Activated CD8-positive, alpha-beta T cell treated with anti-CD3 and anti-CD28 coated beads for 36 hours (primary cell): Measurements from ENCODE around the gene PADI4. TPM values are rescaled to one million over a fixed set of nuclear protein-coding genes. Genes with fewer than 3 reads are reported as not detected.

Source experiments
- ATAC-seq: fragments of 200-7000 bp; cut with Tn5 transposase; one replicate; pipeline ENCODE4 v1.10.0; 2021; ENCODE audit warnings: mild to moderate bottlenecking, moderate library complexity
- CTCF ChIA-PET: fragments of 350-600 bp; sonication (Branson Sonifier 250); formaldehyde crosslinking; loops from one replicate; lab custom pipeline; 2021; ENCODE audit warnings: antibody characterized with exemption; lab: Charles Lee
- POLR2A ChIA-PET: fragments of 350-600 bp; sonication (Branson Sonifier 250); formaldehyde crosslinking; loops from one replicate; lab custom pipeline; 2021; ENCODE audit warnings: antibody characterized with exemption; lab: Charles Lee
- DNase-seq: peaks from one replicate; pipeline ENCODE4 v3.0.0-alpha.2; 2020
- H3K27ac Mint-ChIP-seq: one replicate; pipeline ENCODE4 v1.8.0; 2021; ENCODE audit warnings: mild to moderate bottlenecking, mixed read lengths
- H3K27me3 Mint-ChIP-seq: one replicate; pipeline ENCODE4 v1.8.0; 2021; ENCODE audit warnings: mixed read lengths
- H3K36me3 Mint-ChIP-seq: one replicate; pipeline ENCODE4 v1.8.0; 2021; ENCODE audit warnings: low read depth, mixed read lengths
- H3K4me1 Mint-ChIP-seq: one replicate; pipeline ENCODE4 v1.8.0; 2021; ENCODE audit warnings: low read depth, mixed read lengths
- H3K4me3 Mint-ChIP-seq: one replicate; pipeline ENCODE4 v1.8.0; 2021; ENCODE audit warnings: mild to moderate bottlenecking, moderate library complexity, mixed read lengths
- H3K9me3 Mint-ChIP-seq: one replicate; pipeline ENCODE4 v1.8.0; 2021; ENCODE audit warnings: mixed read lengths
- CTCF ChIP-seq: fragments of 200-600 bp; IDR thresholded peaks from one replicate; pipeline ENCODE4 v1.8.0; 2022; ENCODE audit warnings: antibody characterized with exemption, mild to moderate bottlenecking
- intact Hi-C: fragments of 100-400 bp; cut with micrococcal nuclease; formaldehyde crosslinking; loops from one replicate; pipeline ENCODE4 v1.10.0; 2022
- total RNA-seq, 2 experiments: library from RNA; stranded (reverse); gene quantifications; one replicate each; pipeline ENCODE4 v1.2.3, GENCODE V29; 2021

The PADI4 gene
- total RNA-seq, 2 experiments from 2014 or later: 1.6 to 1.8 TPM

DNA sequence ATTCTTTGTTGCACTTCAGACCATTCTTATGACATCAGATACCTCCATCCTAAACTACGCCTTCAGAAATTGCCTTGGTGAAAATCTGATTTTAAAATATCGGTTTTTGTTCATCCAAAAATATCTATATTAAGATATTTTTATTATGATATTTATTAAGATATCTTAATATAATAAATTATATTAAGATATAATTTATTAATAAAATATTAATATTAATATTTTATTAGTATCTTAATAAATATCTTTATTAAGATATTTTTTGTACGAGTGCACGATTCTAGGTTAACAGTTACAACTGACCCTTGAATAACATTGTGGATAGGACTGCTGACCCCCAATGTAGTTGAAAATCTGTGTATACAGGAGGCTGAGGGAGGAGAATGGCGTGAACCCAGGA is 20.9 kb downstream of the PADI4 start:
- no peak for TF ChIP-seq CTCF
- H3K4me1 Mint-ChIP-seq: no peaks in the 10 kb centered on the region
- H3K9me3 Mint-ChIP-seq: peaks cover 3% of the 10 kb centered on the region
- H3K36me3 Mint-ChIP-seq: no peaks in the 10 kb centered on the region
- DNase-seq (no peak), ATAC-seq (no peak)
- H3K4me3 Mint-ChIP-seq: no peak overlapping the region
- CTCF ChIA-PET: no interaction called here
- no peak overlapping the region for H3K27ac Mint-ChIP-seq
- POLR2A ChIA-PET: no interaction called here
- intact Hi-C loops: no loop called here
- peaks cover 13% of the 10 kb centered on the region for H3K27me3 Mint-ChIP-seq

DNA sequence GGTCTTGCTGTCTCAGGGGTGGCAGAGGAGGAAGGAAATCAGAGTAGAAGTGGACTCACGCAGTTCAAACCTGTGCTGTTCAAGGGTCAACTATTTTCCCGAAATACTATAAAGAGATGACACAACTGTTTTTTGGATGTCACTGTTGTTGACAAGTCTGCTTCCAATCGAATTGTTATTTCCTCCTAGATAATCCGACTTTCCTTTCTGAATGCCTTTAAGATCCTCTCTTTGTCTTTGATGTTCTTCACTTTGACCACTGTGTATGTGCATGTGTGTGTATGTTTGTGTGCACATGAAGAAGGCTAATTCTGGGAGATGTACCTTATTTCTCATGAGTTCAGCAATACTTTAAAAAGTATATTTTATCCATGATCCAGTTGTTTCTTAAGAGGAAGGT is 21.6 kb downstream of the PADI4 start:
- CTCF ChIA-PET: no interaction called here
- Mint-ChIP-seq H3K27me3 (peaks cover 13% of the 10 kb centered on the region), H3K4me3 (no peak overlapping the region), H3K36me3 (no peaks in the 10 kb centered on the region), H3K27ac (no peak overlapping the region), H3K4me1 (no peaks in the 10 kb centered on the region), H3K9me3 (peaks cover 3% of the 10 kb centered on the region)
- DNase-seq (no peak), ATAC-seq (no peak)
- TF ChIP-seq CTCF: no peak
- intact Hi-C loops: no loop called here
- POLR2A ChIA-PET: no interaction called here

DNA sequence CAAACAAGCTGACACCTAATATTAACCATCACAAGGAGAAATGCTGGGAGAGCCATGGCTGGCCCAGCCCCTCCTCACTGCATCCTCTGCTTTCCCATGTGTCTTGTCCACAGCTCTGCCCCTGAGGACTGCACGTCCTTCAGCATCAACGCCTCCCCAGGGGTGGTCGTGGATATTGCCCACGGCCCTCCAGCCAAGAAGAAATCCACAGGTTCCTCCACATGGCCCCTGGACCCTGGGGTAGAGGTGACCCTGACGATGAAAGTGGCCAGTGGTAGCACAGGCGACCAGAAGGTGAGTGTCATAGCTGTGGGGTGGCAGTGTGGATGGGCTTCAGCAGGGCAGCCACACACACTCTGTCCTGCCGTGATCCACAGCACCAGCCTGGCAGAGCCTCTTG is 22.9 kb downstream of the PADI4 start:
- CTCF ChIA-PET: no interaction called here
- no peaks in the 10 kb centered on the region for H3K4me1 Mint-ChIP-seq
- intact Hi-C loops: no loop called here
- no peaks in the 10 kb centered on the region for H3K9me3 Mint-ChIP-seq
- H3K27ac Mint-ChIP-seq: no peak overlapping the region
- POLR2A ChIA-PET: no interaction called here
- H3K4me3 Mint-ChIP-seq: no peak overlapping the region
- peaks cover 17% of the 10 kb centered on the region for H3K27me3 Mint-ChIP-seq
- no peaks in the 10 kb centered on the region for H3K36me3 Mint-ChIP-seq
- no peak for TF ChIP-seq CTCF
- DNase-seq: no peak
- no peak for ATAC-seq

DNA sequence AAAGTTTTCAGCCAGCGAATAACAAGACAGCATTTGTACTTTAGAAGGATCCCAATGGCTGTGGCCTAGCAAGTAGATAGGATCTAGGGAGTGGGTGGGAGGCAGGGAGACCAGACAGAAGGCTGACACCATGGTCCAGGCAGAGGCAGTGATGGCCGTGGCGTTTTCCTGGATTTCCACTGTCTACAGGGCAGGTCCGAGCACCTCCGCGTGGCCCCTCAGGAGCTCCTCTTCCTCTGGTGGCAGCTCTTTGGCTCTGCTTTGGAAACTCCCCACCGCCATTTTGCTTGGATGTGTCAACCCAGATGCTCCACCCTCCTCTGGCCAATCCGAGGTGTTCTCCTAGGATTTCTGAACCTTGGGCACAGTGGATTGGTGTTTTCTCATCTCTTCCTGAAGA is 25.1 kb downstream of the PADI4 start:
- Mint-ChIP-seq H3K9me3 (no peaks in the 10 kb centered on the region), H3K36me3 (no peaks in the 10 kb centered on the region), H3K27ac (no peak overlapping the region), H3K27me3 (peaks cover 22% of the 10 kb centered on the region), H3K4me1 (no peaks in the 10 kb centered on the region), H3K4me3 (no peak overlapping the region)
- TF ChIP-seq CTCF: no peak
- intact Hi-C loops: no loop called here
- DNase-seq (no peak), ATAC-seq (no peak)
- CTCF ChIA-PET: no interaction called here
- POLR2A ChIA-PET: no interaction called here

DNA sequence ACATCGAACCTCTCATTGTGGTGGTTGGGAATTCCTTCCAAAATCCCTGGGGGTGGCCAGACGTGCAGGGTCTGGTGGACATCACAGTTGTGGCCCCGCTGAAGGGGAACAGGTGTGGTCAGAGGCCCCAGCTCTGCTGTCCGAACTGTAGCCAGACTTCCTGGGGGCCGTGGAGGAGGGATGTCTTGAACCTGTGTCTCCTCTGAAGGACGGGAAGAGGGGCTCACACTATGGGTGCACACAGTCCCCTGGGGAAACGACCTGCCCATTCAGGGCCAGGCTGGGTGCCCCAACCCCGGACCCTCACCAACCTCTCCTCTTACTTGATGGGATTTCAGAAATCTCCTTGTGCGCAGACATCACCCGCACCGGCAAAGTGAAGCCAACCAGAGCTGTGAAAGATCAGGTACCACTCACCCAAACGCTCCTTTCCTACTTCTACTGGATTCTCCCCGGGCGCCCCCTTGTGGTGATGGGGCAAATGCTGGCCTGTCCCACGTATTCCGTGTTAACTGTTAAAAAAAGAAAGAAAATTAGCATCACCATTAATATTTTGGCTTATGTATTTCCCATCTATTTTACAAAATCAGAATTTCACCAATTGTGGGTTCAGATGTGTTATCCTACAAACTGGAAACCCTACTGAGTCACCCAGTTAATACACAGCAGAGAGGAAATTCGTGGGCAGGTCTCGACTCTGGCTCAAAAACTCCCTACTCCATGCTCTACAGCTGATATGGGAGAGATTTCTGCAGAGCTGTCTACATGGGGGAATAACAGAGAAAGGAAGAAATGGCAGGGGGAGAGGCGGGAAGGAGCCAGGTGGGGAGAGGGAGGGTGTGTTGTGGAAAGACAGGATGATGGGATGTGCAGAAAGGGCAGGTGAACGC is 28.1 kb downstream of the PADI4 start:
- Mint-ChIP-seq H3K4me1 (no peaks in the 10 kb centered on the region), H3K27ac (no peak overlapping the region), H3K4me3 (no peak overlapping the region), H3K9me3 (no peaks in the 10 kb centered on the region), H3K27me3 (peaks cover 15% of the 10 kb centered on the region), H3K36me3 (no peaks in the 10 kb centered on the region)
- intact Hi-C loops: no loop called here
- DNase-seq (peak; percentile 81), ATAC-seq (peak; percentile 64)
- CTCF ChIA-PET: interaction anchor here (0.8 to 1.9 kb wide), 7 partner anchors 12 to 275 kb away, joined by 3 to 6 read pairs (median 3); no protein-coding TSS in a partner anchor
- POLR2A ChIA-PET: no interaction called here
- peak; percentile 92 for TF ChIP-seq CTCF
